PFSK-1 (cell line): ENCODE measurements around the gene DTWD1.

Experiments
- FOXP2 ChIP-seq: optimal IDR thresholded peaks from 2 replicates; pipeline ENCODE3; 2011; ENCODE audit warnings: borderline replicate concordance, control low read depth, inconsistent platforms; ENCODE audit not compliant: insufficient read depth; ENCODE audit errors: extremely low read length, extremely low read depth
- POLR2AphosphoS5 ChIP-seq: IDR thresholded peaks from 2 replicates; pipeline ENCODE4 v1.6.1; 2012; ENCODE audit warnings: low read depth, mild to moderate bottlenecking, control low read depth, low read length, moderate library complexity
- REST ChIP-seq, 2 experiments: IDR thresholded peaks; 2 replicates each; pipeline versions ENCODE4 v1.6.1 to v1.8.0; 2011 to 2012; ENCODE audit warnings: low read depth in 2 of 2, low read length in 2 of 2, control low read depth in 1 of 2, inconsistent platforms in 1 of 2, mild to moderate bottlenecking in 1 of 2, moderate library complexity in 1 of 2; ENCODE audit not compliant: insufficient read depth in 1 of 2
- SIN3A ChIP-seq: IDR thresholded peaks from 2 replicates; pipeline ENCODE4 v1.6.1; 2012; ENCODE audit warnings: mild to moderate bottlenecking, low read length, moderate library complexity, borderline replicate concordance; ENCODE audit not compliant: insufficient read depth
- TAF1 ChIP-seq: IDR thresholded peaks from 2 replicates; pipeline ENCODE4 v1.6.1; 2012; ENCODE audit warnings: low read length, control low read depth, borderline replicate concordance; ENCODE audit not compliant: insufficient read depth

Gene DTWD1

GRCh38 chr15:49656734-49657133, 35.9 kb downstream of the DTWD1 start:
- TF ChIP-seq REST (IDR thresholded peaks at IDR 0.05; ENCODE audit: insufficient read depth in 1 of 2, low read depth in 2 of 2, low read length in 2 of 2) (no peak), TAF1 (no peak), POLR2AphosphoS5 (no peak), FOXP2 (no peak), SIN3A (no peak)

GRCh38 chr15:49664716-49665115, 43.9 kb downstream of the DTWD1 start:
- TF ChIP-seq FOXP2 (no peak), TAF1 (no peak), POLR2AphosphoS5 (no peak), REST (IDR thresholded peaks at IDR 0.05; ENCODE audit: insufficient read depth in 1 of 2, low read depth in 2 of 2, low read length in 2 of 2) (no peak), SIN3A (no peak)

- TF ChIP-seq FOXP2 = no peak
- TF ChIP-seq POLR2AphosphoS5 = no peak
- no peak for TF ChIP-seq SIN3A
- no peak for TF ChIP-seq REST (IDR thresholded peaks at IDR 0.05; ENCODE audit: insufficient read depth in 1 of 2, low read depth in 2 of 2, low read length in 2 of 2)
- no peak for TF ChIP-seq TAF1
Measured at GRCh38 chr15:49669288-49669687, 48.4 kb downstream of the DTWD1 start.

- TF ChIP-seq TAF1 (no peak), FOXP2 (no peak), POLR2AphosphoS5 (no peak), REST (IDR thresholded peaks at IDR 0.05; ENCODE audit: insufficient read depth in 1 of 2, low read depth in 2 of 2, low read length in 2 of 2) (no peak), SIN3A (no peak)
Measured at GRCh38 chr15:49673861-49674260, 53.0 kb downstream of the DTWD1 start.

GRCh38 chr15:49674370-49674769, 53.5 kb downstream of the DTWD1 start:
- TF ChIP-seq SIN3A (no peak), TAF1 (no peak), REST (IDR thresholded peaks at IDR 0.05; ENCODE audit: insufficient read depth in 1 of 2, low read depth in 2 of 2, low read length in 2 of 2) (no peak), FOXP2 (no peak), POLR2AphosphoS5 (no peak)
